HG03097 (cell line): ENCODE results near the gene NPR3.

Experiments used
- ATAC-seq: cut with Tn5 transposase; IDR thresholded peaks from one replicate; pipeline ENCODE4 v1.9.1; 2021; ENCODE audit not compliant: unreplicated experiment, low FRiP score

Gene NPR3

GRCh38 chr5:32711681-32712480 lies 760 bp downstream of the NPR3 start:
- no peak for ATAC-seq

GRCh38 chr5:32712481-32713360 lies 1.6 kb downstream of the NPR3 start:
- no peak for ATAC-seq

- ATAC-seq: no peak
Observed at GRCh38 chr5:32713361-32713769, 2.2 kb downstream of the NPR3 start.

DNA sequence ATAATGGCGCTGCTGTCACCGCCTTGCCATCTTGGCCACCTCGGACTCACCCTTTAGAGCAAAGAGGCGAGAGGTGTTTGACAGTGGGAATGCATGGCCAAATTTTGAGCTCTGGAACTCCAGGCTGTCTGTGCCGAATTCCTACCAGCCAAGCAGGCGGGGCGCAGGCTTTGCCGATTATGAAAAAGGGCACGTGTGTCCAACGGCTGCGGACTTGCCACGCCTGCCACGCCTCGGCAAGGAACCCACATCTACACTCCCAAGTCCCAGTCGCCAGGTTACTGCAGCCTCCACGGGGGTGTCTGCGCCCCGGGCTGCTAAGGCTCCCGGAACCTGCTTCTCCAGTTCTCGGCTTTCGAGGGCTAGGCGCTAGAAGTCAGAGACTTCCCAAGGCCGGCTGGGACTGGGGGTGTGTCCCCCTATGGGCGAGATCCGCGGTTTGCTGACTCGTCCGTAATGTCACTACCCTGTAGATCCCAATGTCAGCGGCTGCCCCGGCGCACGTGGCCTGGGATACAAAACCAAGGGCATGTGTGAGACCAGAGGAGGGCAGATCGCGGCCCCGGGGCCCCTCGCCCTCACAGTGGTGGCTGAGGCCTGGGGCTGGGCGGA lies 2.8 kb downstream of the NPR3 start:
- no peak for ATAC-seq

DNA sequence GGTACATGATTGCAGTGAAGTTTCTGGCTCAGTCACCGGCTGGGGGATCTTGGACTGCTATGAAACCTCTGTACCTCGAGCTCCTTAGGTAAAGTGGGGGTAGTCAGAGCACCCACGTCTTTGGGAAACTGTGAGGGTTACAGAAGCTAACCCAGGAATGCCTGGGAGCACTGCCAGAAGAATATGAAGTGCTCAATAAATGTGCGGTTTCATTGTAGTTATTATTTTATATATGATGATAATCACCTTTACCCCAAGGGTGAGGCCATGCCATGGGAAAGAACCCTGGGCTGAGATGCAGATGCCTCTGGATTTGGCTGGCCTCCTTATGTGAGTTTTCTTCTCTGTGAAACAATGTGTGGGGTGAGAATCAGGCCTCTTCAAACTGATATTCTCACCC lies 3.7 kb downstream of the NPR3 start:
- ATAC-seq: no peak

- ATAC-seq: no peak
Observed at GRCh38 chr5:32720300-32720699, 9.2 kb downstream of the NPR3 start.

DNA sequence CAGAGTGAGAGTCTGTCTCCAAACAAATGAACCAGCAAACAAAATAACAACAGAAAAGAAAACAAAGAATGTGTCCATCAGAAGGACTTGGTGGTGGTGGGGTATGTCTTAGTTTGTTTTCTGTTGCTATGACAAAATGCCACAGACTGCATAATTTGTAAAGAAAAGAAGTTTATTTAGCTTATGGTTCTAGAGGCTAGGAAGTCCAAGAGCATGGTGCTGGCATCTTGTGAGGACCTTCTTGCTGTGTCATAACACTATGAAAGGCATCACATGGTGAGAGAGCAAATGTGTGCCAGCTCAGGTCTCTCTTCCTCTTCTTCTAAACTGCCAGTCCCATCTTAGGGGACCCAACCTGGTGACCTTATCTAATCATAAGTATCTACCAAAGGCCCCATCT lies 10.5 kb downstream of the NPR3 start:
- ATAC-seq: no peak

DNA sequence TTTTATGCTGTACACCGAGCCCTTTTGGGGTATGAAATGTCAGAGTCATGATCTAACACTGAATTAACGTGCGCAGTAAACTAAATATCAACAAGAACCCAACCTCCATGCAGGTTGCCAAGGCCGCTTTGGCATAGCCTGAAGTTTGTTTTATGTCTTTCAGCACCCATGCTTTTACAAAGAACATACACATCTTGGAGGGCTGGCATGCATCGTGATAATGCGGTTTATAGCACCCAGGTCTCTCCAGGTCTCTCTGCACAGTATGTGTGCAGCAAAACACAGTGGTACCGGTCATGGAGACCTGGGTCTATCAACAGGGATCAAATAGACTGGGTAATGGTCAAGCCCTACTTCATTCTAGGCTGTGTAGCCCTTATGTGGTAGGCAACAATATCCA lies 11.8 kb downstream of the NPR3 start:
- no peak for ATAC-seq

DNA sequence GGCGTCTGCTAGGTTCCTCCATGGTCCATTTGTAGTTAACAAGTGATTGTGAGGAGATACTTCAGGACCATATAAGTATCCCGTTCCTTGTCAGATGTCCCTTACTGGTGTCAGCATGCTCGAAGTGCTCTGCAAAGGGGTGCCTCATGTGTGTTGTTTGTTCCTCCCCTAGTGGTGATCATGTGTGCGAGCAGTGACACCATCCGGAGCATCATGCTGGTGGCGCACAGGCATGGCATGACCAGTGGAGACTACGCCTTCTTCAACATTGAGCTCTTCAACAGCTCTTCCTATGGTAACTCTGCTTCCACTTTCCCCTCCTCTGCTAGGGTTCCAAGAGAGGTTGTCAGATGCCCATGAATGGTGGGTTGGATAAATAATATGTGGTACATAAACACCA lies 13.4 kb downstream of the NPR3 start:
- no peak for ATAC-seq

DNA sequence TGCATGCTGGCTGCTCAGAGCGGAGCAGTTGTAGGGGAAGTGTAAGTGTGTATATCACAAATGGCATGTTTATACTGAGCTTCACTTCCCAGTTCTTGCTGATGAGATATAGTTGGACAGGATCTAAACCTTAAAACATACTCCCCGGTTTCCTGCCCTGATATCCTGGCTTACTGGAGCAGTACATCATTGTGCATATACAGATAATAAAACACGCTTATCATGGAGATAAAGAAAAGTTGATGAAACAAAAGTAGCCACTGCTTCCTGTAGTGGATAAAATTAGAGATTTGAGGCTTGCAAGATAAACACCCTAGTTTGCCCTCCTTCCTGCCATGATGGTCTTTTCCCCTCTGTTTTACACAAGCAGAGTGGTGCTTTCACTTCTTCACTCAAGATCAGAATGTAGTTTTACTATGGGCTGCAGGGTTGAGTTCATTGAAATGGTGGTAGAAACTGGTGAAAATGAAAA lies 15.0 kb downstream of the NPR3 start:
- ATAC-seq: no peak

DNA sequence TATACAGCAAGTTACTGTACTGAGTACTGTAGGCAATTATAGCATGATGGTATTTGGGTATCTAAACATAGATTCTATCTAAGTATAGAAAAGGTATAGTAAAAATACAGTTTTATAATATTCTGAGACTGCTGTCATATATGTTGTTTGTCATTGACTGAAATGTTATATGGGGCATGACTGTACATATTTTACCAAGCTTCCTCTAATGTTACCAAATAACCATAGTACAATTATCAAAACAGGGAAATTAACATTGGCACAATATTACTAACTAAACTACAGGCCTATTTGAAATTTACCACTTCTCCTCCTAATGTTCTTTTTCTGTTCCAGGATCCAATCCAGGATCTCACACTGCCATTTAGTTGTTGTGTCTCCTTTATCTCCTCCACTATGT lies 18.5 kb downstream of the NPR3 start:
- ATAC-seq: no peak

DNA sequence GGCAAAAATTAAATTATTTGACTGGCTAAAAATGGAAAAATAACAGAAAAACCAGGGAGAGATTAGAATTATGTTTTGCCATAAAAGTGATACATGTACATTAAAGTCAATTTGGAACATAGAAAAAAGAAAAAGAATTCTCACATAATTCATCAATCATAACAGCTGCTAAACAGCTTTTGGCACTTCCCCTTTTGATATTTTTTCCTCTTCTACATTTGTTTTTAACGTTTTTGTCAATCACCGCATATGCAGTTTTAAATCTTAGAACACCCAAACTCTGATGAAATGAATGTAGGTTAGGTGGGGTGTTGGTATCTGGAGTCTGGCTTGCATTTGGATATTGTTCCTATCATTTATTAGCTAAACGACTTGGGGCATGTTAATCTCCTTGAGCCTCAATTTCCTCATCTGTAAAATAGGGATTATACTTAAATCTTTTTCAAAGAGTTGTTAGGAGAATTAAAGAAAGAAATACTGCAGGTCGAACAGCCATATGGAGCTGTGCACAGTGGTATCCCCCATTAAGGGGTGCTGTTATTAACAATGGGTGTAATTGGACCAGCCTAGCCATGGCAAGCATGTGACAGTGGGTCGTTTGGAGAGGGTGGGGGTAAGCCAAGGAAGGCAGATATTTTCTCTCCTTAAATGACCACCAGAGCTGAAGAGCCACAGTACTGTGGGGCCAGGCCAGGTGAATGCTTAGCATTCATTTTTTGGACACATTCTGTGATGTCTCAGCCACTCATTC lies 22.6 kb downstream of the NPR3 start:
- ATAC-seq: no peak

DNA sequence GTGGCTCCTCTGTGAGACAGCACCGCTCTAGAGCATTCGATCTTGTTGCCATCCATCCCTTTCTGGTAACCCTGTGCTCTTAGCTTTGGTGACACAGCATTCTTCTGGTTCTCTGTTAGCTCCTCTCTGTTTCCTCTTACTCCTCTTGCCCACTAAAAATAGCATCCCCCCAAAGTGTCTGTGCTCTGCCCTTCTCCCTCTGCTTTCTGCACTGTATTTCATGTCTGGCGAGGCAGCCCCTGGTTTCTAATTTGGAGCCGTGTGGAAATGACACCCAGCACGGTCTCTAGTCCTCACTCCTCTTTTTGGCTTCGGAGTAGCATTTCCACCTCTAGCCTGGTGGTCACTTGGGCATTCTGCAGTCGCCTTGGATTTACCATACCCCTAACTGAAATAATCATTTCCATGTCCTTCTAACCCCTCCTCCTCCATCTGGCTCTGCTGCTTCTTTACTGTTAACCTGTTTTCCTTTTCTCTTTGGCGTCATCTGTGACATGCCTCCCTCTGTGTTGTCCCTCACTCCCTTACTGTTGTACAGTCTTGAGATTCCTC lies 23.8 kb downstream of the NPR3 start:
- no peak for ATAC-seq

- no peak for ATAC-seq
Observed at GRCh38 chr5:32735512-32735911, 24.4 kb downstream of the NPR3 start.

DNA sequence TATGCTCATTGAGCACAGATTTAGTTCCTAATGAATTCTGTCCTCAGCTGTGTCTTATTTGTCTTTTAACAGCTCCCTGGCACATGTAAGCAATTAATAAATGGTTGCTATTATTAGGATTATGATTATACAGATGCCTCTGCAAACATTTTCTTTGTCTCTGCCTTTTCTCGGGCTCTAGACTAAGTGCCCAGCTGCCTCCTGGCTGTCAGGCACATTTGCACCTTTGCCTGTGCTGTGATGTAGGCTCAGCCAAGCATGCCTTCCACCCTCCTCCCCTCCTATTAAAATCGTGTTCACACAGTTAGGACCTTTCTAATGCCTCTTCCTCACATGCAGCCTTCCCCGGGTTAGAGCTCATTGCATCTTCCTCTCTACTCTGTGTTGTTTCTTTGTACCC lies 25.7 kb downstream of the NPR3 start:
- no peak for ATAC-seq

- no peak for ATAC-seq
Observed at GRCh38 chr5:32740651-32741050, 29.5 kb downstream of the NPR3 start.

GRCh38 chr5:32745317-32745716 lies 34.2 kb downstream of the NPR3 start:
- no peak for ATAC-seq

DNA sequence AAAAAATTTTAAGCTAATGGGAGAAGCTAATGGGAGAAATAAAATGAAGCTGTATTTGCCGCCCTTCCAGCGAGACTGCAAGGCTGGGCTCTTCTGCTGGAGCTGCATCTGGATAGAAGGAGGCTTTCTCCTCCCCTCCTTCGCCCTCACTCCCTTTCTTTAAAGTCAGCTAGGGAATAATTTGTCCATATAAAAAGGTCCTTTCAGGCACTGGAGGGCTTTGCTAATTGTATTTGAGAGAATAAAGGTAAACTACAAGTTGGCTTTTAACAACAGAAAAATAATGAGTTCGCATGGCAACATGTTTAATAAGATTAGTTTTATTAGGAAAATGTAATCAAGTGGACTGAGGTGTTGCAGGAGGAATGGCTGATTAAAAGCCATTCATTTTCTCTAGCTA lies 41.3 kb downstream of the NPR3 start:
- no peak for ATAC-seq

DNA sequence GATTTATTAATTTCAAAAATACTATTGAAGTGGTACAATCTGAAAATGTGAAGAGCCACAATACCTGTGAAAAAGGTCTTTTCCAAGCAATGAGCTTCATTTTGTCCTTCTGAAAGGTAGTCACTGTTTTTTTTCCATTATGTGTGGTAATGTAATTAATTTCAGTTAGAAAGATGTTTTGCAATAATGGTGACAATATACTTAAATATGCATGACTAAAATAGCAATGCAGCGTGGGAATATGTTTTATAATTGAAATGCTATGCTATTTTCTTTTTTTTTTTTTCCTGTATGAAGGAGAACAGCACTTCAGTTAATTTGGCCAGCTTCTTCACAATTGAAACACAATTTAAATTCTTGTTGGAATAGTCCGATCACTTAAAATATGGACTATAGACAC lies 41.9 kb downstream of the NPR3 start:
- no peak for ATAC-seq

DNA sequence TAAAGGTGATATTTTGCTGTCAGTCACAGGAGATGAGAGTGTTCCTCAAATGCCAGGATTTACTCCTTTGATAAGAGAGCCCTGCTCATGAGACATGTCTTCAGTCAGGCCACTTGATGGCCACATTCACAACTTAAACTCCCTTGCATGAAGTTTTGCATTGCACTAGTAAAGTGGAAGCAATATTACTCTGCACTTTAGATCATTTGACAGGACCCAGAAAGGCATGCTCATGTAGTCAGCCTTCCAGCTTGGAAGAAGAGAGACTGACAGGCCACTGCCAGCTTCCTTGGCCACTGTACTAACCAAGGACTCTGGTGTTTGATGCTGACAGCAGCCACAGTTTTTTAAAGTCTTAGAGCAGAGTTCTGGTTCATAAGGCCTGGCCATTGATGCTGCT lies 42.6 kb downstream of the NPR3 start:
- ATAC-seq: no peak
